ENCODE data around the gene SSH2.
"Not testable (repeated sequence)": the region's sequence is repeated elsewhere in the genome, so short reads cannot be mapped to it uniquely, and the experiment has no call there.

SSH2 gene

DNA sequence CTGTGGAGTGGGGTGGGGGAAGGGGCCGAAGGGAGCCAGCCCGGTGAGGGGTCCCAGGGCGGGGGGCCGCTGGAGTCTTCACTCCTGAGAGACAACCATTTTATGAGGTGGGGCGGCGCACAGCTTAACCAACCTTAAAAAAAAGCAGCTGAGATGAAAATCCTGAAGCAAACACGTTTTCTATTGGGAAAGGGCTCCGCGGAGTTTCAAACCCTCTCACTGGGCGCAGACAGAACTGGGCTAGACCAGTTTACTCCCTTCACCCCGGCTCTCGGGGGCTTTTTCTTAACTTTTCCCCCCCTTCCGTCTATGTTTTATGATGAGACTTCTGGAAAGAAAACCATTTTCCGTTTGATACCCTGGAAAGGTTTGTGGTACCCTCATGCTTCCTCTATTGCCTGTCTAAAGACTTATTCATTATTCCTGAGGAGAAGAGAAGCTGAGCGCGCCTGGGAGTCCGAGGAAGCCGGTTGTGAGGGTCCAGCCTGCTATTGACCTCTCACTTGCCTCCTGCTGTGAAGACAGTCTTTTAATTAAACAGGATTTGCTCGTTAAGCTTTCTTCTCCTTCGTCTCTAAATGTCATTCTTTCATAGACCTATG lies 482 bp upstream of the SSH2 start:
- DNase-seq = peak; percentile 77

DNA sequence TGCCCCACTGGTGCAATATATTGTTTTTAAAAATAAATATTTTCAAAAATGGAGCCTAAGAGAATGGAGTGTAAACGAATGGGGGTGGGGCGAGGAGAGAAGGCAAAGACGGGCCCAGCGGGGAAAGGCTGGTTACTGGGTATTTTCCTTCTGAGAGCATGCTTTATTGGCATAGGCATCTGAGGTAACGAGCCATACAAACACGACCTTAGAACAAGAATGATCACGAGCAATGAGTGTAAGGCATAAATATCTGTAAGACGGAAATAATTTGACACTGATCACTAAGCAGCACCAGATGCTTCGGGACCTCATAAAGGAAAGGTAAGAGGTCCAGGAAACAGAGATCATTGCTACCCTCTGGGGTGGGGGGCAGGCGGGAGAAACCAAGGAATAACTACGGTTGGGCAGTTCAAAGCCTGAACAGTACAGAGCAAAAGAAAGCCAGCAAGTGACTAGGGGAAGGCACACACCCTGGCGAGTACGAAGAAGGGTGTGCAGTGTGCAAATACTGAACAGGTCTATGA lies 959 bp downstream of the SSH2 start:
- DNase-seq = peak; percentile 37

DNA sequence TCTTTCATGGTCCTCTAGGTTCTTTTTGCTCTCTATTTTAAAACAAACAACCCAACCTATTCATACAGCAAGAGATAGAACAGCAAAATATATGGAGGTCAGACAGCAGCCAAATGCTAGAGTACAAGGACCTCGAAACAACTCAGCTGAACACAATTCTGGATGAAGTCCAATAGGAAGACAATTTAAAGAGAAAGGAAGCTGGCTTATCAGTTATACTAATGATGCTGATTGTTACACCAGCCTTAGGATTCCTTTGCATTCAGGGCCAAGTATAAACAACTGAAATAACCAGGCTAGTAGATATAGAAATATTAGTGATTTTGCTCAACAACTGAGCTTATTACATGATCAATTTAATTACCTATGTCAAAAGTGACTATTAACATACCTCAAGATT lies 2.5 kb downstream of the SSH2 start:
- peak; percentile 19 for DNase-seq

DNA sequence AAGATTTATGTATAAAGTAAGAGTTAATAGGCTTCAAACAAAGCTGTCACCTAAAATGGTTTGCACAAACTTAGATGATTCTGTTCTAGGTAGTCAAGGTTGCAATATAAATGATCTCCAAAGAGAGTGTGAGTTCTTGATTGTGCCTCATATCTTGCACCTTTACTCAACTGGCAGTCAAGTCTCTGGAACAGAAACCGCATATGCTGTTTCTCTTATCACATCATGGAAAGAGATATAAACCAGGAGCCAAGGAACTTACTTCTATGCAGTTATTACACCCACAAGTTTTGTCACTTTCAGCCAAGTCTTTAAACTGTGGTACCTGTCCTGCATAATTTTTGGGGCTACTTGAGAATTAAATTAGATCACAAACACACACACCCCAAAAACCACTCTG lies 5.2 kb downstream of the SSH2 start:
- DNase-seq = no peak

DNA sequence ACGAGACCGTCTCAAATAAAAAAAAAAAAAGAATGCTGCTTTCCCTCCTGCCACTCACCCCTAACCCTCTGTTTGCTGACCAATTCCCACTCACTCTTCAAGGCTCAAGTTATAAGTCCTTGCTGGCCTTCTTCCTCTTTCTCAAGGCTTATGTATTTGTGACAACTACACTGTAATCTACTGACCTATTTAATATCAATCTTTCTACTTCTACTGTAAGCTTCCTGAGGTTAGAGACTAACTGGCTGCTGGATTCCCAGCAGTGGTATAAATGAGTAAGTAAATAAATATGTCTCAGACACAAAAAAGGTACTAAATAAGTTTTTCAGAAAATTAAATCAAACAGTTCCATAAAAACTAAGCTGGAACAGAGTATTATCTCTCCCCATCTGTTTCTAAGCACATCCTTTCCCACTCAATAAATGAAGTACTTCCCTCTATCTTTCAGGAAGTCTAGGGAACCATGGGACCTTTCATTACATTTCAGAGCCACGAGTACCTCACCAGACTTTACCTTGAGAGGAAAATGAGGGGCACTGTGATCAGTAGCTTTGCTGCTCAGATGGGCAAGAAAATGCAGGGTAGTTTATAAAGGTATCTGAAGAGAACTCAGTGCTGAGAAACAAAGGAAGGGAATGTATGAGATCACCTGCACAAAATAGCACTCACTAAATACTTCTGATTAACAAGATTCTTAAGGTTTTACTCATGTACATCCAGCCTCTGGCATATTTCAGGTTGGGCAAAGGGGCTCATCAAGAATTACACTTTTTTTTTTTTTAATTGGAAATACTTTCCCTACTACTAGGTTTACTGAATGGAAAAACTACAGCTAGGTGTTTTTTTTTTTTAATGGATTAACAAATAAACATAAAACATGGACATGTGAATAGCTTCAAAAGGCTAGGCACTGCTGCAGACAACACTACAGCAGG lies 10.8 kb downstream of the SSH2 start:
- no peak for DNase-seq

DNA sequence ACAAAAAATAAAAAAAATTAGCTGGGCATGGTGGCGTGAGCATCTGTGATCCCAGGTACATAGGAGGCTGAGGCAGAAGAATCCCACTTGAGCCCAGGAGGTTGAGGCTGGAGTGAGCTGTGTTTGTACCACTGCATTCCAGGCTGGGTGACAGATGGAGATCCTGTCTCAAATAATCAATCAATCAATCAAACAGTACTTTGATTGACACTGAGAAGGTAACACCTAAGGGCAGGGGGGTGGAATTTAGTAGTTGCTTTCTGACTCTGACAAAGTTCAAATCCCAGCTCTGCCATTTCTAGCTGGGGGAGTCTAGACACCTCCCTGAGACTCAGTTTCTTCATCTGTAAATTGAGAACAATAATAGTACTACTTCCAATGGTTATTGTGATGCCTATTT lies 12.0 kb downstream of the SSH2 start:
- no peak for DNase-seq

DNA sequence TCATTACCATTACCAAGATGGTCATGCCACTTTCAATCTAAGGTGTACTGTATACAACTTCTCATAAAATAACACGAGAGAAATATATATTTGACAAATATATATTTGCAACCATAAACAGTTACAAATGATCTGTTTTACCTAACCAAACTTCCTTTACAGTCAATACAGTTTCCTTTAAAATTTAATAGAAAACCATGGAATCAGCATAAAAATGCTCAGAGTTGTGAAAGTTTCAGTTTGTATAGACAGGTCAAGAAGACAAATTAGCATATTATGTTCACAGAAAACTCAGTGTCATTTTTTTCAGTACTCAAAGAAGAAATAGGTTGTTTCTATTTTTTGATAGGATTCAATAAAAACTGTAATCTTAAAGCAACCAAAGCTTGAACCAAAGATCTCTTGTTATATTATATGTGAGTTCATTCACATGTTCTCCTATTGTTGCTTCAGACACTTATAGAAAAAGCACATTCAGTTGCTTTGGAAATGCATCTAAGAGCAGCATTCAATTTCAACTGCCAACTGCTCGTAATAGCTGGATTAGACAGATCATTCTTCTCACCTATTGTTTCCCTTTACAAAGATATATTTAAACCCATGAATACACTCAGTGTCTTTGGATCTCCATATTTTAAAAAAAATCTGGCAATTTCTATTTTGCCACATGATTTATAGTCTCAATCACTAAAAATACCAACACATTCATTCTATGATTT lies 15.1 kb downstream of the SSH2 start:
- DNase-seq = no peak

DNA sequence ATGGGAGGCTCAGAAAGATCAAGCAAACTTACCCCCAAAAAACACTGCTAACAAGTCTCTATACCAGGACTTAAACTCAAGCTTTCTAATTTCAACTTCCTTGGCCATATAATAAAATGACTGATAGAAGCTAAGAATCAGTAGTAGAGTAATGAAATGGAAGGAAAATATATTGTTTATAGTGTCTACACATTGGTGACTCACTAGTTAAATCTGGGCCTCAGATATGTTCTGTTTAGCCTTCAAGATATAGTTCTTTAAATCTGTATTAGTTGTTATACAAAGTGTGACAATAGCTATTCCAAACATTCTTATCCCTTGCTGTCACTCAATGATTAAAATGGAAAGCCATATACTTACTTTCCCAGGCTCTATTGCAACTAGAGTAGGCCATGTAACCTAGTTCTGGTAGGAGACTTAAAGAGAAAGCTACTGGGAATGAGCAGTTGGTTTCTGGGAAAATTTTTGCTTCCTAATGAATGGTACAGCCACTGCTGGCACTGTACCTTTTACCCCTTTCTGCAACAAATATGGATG lies 18.3 kb downstream of the SSH2 start:
- DNase-seq = no peak

DNA sequence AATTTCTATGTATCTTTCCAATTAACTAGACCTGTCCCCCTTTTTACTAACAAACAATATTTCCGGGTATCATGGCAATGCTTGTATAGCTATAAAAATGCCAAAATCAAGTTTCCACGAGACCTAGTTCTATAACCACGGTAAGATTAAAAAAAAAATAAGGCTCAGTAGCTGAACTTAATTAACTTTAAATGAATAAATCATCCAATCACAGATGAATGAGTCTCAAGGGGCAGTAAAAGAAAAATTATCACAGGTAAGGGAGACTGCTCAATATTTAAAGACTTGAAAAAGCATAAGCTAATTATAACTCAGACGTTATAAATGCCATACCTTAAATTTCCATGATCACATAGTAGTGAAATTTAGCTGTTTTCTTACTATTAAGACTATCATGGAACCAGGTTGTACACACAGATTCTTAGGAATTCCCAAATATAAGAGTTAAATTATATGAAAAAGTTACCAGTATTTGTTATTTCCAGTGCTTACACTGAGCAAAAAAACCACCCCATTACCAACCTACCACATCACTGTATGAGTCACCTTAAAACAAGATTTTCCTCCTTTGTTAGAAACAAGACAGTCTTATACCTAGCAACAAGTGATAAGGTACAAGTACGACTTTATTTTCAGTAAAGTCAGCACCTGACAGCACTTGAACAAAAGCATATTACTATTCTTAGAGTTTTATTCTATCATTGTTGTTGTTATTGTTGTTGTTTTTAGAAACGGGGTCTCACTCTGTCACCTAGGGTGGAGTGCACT lies 20.6 kb downstream of the SSH2 start:
- DNase-seq = no peak

DNA sequence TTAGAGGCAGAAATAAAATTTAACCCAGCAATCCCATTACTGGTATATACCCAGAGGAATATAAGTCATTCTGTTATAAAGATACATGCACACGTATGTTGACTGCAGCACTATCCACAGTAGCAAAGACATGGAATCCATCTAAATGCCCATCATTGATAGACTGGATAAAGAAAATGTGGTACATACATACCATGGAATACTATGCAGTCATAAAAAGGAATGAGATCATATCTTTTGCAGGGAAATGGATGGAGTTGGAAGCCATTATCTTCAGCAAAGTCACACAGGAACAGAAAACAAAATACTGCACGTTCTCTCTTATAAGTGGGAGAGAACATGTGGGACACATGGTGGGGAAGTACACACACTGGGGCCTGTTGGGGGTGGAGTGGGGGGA lies 23.1 kb downstream of the SSH2 start:
- no peak for DNase-seq

DNA sequence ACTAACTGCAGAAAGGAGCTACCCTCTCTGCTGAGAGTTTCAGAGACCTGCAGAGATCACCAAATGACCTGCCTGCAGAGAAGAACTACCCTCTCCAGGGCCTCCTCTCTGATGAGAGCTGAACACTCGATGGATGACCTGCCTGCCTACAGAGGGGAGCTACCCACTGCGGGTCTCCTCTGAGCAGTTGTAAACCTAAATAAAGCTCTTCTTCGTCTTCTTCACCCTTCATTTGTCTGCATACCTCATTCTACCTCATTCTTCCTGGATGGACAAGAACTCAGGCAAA lies 24.2 kb downstream of the SSH2 start:
- DNase-seq = no peak

DNA sequence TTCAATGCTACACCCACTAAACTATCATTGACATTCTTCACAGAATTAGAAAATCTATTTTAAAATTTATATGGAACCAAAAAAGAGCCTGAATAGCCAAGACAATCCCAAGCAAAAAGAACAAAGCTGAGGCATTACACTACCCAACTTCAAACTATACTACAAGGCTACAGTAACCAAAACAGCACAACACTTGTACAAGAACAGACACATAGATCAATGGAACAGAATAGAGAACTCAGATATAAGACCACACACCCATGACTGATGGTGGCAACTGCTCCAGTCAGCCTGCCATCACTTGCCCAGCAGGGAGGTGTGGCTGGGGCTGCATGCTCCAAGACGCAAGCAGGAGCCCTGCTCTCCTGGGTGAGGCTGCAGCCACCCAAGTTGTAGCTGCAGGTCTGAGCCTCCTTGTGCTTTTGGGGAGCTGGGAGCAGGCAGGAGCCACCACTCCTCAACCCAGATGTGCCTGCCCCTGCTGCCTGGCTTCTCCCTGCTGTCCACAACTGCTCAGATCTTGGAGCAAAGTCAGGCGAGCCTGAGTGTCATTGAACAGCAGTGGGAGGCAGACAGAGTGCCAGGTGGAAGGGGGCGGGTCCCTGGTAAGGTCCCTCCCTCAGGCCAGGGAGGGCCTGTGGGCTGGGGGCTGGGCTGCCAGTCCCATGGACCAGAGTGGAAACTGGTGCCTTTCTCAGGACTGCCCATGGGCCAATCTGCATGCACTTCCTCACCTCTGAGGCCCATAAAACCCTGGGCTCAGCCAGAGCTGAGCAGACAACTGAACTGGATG lies 24.7 kb downstream of the SSH2 start:
- DNase-seq = no peak

DNA sequence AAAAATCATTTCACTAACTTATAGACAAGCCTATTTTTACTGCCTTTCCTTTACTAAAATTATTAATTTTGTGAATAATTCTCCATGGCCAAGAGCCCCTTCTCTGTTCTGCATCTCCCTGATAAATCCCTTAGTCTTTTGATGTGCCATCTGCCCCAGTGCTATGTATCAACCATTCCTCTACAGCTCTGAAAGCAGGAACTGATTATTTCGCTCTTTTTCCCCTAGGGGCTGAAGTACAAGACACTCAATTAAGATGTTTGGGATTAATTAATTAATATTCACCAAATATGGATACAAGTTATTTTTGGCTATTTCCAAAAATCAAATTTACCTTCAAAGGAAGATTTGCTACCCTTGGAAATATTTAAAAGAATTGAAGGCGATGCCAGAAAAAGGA lies 26.6 kb downstream of the SSH2 start:
- no peak for DNase-seq

DNA sequence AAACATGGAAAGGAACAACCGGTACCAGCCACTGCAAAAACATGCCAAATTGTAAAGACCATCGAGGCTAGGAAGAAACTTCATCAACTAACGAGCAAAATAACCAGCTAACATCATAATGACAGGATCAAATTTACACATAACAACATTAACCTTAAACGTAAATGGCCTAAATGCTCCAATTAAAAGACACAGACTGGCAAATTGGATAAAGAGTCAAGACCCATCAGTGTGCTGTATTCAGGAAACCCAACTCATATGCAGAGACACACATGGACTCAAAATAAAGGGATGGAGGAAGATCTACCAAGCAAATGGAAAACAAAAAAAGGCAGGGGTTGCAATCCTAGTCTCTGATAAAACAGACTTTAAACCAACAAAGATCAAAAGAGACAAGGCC lies 32.9 kb downstream of the SSH2 start:
- not testable (repeated sequence) for DNase-seq

DNA sequence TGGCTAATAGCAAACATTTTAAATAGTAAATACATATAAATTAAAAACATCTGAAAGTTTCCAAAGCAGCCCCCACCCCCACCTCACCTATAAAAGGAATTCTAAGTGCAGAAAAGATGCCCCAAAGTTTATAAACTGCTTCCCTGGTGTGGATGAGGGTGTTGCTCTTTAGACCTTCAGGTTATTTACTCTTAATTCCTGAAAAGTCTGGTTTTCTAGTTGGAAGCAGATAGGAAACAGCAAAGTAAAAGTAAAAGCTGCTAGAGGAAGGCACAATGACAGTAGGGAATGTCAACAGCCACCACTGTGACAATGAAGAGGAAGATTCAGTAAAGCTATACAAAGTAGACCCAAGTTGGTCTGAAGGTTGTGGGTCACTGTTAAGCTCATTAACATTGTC lies 37.8 kb downstream of the SSH2 start:
- no peak for DNase-seq

DNA sequence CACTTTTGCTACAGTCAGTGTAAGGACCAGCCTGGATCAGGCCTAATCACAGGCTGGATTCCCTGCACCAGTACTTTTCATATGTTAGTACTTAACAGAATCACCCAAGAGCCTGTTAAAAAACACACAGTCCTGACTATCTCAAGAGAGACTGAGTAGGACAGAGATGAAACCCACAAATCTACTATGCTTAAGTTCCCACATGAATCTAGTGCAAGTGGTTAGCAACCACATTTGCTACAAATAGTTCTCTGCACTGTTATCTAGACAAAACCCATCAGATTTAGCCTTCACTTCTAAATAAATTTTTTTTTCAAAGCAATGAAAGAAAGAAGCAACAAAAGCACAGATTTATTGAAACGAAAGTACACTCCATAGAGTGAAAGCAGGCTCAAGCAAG lies 38.9 kb downstream of the SSH2 start:
- no peak for DNase-seq

DNA sequence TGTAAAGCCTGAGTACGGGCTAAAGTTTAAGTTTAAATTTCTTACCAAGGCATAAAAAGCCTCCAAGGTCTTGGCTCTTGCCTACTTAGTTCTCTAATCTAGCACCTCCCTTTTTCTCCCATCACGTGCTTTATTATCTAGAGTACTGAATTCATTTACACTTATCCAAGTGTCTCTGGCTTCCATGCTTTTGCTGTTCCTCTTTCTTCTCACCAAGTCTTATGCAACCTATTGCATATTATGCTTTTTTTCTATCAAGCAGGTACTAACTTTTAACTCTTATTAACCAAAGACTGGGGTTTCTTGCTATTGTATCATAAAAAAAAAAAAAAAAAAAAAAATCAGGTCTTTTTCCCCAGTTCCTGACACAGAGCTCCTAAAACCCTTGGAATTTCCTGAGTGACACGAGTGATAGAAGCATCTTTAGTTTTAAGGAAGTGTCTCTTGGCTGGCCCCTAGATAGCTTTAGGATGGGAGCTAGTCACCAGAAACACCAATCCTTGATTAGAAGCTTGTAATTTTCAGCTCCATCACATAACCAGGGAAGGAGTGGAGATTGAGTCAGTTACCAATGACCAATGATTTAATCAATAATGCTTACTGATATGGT lies 44.9 kb downstream of the SSH2 start:
- no peak for DNase-seq

DNA sequence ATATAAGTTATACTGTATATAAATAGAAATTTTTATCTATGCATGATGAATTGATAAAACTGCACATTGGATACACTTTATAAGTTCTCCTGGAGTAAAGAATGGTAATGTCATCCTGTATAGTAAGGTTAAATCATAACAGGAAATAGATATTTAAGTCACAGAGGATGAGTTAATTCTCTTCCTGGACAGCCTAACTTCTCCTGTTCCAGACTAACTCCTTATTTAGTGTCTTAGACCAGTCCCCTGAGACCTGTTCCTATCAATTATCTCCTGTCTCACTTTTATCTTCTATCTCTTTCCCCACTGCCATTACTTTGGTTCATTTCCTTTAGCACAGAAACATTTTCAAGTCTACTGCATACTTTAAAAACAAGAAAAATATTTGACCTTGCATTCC lies 46.5 kb downstream of the SSH2 start:
- DNase-seq = no peak

DNA sequence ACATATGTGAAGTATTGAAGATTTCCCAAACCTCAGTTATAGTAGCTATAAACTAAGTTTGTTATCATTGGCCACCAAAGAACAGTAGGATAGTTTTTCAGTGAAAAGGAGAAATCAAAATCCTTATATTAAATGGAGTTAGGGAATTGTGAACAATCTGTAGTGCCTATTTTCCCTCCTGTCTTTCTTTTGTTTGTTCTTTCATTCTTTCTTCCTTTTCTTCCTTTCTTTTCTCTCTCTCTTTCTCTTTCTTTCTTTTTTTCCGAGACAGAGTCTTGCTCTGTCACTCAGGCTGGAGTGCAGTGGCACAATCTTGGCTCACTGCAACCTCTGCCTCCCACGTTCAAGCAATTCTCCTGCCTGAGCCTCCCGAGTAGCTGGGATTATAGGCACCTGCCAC lies 48.8 kb downstream of the SSH2 start:
- no peak for DNase-seq

DNA sequence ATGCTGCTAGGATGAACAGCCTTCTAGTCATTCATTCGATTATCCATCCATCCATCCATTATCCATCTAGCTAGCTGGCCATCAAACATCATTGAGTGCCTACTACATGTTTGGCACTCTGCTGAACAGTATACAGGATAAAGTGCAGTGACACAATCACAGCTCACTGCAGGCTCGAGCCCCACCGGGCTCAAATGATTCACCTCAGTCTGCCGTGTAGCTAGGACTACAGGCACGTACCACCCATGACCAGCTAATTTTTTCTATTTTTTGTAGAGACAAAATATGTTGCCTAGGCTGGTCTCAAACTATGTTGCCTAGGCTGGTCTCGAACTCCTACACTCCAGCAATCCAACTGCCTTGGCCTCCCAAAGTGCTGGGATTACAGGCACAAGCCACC lies 50.0 kb downstream of the SSH2 start:
- DNase-seq = no peak

DNA sequence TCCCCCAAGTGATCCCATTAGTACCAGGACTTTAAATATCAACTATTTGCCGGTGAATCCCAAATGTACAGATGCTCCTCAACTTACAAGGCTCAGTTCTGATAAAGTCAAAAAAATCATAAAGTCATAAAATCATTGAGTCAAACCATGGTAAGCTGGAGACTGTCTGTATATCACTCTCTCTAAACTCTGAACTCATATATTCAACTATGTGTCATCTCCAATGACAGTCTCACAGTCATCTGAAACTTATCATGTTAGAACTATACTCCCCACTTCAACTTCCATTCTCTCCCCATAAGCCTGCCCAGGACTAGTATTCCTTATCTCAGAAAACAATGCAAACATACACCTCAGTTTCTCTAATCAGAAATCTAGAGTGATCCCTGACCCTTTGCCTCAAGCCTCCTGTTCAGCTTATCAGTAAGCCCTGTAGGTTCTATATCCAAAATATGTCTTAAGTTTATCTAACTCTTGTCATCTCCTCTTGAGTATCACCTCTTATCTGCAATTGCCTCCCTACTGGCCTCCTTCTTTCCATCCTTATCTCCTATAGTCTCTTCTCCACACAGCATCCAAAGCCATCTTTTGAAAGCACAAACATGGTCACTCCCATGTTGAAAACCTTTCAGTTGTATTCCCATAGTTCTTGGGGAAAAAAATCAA lies 55.0 kb downstream of the SSH2 start:
- DNase-seq = no peak

Data from DMS79 (cell line).